CD4-positive, alpha-beta T cell treated with Interleukin-12 subunit alpha and Interleukin-12 subunit beta, for 1 hour (primary cell): ENCODE results near the gene ARFGAP1.

Experiments used
- DNase-seq: peaks from one replicate; pipeline ENCODE4 v3.0.0-alpha.2; 2020

ARFGAP1 gene

DNA sequence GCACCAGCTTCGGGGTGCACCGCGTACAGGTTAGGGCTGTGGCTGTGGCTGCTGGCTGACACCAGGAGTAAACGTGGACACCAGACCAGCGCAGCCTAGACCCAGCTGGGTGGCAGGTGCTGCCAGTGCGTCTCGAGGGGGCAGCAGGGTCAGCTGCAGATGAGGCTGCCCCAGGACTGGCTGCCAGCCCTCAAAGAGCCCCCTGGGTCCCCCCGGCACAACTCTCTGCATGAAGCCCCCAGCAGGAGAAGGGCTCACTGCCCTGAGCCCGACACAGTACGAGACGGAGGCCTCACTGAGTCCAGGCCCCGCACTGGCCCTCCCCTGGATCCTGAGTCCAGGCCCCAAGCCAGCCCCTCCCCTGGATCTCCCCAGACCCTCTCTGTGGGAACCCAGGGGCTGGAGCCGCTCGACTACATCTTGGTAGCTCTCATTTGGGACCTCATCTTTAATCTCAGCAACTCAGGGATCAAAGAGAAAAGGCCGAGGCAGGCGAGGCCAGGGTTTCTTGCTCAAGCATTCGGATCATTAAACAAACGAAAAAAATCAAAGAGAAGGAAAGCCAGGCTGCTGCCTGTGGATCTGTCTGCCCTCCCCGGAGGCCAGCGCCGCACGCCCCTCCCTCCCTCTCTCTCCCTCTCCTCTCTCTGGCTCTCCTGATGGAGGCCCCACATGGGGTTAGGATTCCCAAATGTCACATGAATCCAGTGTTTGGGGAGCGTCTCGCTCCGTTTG is 11.4 kb upstream of the ARFGAP1 start:
- no peak for DNase-seq

DNA sequence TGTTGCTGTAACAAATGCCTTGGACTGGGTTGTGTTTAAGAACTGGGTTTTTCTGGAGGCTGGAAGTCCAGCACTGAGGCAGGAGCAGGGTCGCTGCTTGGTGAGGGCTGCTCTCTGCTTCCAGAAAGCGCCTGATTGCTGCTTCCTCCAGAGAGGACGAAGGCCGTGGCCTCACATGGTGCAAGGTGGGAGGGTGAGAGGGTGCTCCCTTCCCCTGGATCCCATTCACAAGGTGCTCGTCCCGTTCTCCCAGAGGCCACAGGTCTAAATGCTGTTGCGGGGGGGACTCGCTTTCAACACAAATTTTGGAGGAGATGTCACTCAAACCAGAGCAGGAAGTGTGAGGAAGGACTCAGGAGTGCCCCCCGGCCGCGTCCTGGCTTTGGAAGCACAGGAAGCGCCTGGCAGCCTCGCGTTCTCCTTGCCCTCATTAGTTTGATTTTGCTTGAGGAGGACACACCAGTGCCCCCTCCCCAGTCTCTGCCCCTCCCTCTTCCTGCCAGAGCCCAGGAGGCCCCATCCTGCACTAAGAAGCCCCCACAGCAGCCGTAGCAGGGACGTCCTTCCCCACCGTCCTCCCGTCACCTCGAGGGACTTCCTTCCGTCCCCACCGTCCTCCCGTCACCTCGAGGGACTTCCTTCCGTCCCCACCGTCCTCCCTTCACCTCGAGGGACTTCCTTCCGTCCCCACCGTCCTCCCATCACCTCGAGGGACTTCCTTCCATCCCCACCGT is 10.7 kb upstream of the ARFGAP1 start:
- DNase-seq: no peak

DNA sequence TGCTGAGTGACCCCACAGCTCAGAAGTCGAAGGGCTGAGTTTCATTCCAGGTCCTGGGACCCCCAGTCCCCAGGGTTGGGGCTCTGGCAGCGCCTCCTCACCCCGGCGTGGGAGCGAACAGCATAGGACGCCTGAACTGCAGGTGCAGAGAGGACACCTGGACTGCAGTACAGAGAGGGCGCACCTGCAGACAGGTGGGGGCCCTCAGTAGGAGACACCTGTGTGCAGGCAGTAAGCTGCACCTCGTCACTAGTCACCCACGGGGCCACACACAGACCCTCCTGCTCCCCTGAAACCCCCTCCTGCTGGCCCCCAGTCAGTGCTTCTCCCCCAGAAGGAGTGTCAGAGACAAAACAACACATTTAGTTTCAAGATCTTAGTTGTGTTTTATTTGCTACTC is 9.8 kb upstream of the ARFGAP1 start:
- no peak for DNase-seq

DNA sequence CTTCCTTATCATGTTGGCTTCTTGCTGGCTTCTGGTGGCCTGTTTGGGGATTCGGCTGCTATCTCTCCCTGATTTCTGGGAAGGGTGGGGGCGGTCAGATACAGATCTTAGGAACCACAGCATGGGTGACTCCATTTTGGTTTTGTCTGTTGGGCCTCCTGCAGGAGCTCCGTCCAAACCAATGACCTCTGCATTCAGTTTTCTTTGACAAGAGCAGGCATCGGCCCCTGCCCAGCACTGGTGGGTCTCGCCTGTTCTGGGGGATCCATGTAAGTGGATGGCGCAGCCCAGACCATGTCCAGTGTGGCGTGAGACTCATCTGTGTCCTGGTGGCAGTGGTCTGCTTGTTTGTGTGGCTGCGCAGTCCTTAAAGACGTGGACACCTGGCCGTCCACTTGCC is 8.6 kb upstream of the ARFGAP1 start:
- no peak for DNase-seq

DNA sequence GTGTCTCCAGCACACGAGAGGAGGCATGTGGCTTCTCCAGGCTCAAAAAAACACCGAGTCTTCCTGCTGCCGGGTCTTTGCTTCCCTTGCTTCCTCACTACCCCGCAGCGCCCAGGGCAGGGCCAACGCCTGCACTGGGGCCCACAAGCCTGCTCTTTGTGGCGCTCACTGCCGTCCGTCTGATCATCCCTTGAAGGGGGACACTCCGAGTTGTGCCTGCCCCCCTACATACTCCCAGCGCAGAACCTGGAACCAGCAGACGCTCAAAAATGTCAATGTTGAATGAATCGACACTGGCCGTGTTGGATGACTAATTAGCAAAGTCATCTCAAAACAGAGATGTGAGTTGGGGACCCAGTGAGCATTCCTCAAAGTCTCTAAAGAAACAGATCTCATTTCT is 8.1 kb upstream of the ARFGAP1 start:
- no peak for DNase-seq

DNA sequence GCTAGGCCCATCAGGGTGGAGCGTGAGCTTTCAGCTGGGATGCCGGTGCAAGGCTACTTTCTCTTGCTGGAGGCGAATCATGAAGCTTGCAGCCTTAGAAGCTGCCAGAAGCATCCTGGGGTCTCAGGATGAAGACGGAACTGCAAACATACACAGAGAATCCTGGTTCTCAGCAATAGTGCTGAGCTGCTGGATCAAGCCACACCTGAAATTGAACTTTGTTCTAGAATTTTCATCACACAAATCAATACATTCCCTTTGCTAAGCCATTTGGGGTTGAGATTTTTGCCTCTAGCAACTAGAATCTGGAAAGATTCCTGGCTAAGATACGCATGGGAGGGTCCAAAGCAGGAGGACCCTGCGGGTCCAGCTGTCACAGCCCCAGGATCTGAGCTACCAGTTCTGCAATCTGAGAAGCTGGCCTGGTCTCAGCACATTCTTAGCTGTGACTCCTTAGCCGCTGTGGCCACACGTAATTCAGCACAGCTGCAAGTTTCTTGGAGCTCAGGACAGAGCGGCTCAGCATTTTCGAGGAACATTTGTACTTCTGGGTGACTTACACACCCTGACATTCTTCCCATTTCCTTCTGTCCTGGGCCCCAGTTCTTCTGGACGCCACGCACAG is 6.6 kb upstream of the ARFGAP1 start:
- DNase-seq: no peak

DNA sequence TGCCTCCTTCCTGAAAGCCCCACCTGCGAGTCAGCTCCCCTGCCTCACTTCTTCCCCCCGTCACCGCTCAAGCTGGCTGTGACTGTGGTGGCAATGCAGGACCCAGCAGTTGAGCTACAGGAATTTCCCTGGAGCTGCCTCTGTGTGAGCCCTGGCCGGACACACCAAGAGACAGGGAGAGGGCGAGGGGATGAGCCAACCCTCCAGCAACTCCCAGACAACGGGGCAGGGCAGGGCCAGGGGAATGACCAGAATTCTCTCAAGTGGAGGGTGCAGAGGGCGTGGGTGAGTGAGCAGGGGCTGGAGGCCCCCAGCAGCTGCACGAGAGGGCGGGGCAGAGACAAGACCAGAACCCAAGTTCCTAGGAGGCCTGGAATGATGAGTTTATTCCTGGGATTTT is 4.9 kb upstream of the ARFGAP1 start:
- DNase-seq: no peak

DNA sequence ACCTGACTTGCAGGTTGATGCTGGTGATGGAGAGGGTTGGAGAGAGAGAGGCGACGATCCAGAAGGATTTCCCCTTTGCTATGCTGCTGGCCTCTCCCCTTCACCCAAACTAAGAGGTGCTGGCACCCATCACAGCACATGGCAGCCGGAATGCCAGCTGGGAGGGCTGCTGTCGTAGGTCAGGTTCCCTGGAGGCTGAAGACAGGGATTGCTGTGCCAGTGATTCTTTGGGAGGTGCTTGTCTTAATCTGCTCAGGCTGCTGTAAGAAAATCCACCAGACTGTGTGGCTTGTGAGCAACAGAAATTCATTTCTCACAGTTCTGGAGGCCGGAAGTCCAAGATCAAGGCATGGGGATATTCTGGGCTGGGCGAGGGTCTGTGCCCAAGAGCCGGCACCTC is 4.4 kb upstream of the ARFGAP1 start:
- DNase-seq: no peak

DNA sequence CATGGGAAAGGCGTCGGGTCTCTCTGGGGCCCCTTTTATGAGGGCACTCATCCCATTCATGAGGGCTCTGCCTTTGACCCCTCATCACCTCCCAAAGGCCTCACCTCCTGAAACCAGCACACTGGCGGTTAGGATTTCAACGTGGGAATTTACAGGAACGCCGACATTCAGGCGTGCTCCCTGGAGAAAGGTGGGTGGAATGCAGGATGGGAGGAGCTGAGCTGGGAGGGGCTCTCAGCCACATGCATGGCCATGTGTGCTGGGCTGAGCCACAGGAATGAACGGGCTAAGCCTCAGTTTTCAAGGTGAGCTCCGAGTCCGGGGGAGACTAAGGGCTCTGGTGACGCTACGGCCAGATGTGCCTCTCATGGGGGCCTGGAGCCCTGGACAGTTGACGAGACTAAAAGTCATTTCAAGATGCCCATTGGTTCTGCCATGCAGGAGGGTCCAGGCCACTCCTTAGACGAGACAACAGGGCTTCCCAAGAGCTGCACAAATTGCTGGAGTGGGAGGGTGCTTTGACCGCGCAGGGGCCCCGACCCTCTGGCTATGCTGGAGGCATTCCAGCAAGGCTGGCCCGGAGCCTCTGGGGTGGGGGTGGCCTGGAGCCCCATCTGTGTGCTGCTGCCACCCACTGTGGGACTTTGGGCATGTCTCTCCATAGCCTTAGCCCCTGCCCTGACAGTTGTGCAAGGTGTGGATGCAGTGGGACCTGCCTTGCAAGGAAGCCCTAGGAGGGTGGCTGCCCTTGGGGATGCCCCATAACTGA is 3.8 kb upstream of the ARFGAP1 start:
- DNase-seq: no peak

DNA sequence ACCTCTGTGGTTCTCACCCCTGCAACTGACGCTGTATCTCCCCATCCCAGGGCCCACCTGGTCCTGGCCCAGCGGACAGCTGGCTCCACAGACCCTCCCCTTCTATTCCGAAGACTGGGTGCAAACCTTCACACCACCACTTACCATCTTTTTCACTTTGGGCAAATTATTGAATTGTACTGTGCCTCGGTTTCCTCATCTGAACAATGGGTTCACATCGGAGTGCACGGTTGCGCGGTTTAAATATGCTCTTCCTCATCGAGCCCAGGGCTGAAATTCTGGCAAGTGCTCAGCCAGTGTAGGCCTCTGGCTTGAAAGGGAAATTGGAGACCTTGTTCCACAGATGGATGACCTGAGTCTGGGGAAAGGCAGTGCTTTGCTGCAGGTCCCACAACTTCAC is 2.9 kb upstream of the ARFGAP1 start:
- no peak for DNase-seq

DNA sequence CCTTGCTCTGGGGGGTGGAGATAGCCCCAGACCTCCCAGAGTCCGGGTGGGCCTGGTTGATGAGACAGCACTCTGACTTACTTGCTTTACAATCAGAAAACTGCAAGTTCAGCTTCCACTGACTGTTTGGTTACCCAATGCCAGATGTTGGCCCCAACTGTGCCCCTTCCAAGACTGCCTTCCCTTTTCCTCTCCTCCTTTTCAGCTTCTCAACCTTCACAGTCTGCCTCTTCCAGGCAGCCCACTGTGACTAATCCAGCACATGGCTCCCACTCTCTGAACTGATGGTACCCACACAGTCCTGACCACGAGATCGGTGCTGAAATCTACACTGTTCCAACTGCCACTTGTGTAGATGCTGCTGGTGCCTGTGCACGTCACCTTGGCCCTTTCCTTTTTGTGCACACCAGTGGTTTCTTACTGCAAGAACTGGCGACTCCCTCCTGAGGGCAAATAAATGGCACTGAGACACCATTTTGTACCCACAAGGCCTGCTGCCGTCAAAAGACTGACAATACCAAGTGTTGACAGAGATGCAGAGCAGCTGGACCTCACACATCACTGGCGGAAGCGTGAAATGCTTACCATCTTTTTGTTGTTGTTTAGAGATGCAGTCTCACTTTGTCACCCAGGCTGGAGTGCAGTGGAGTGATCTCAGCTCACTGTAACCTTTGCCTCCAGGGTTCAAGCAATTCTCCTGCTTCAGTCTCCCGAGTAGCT is 1.8 kb upstream of the ARFGAP1 start:
- no peak for DNase-seq

DNA sequence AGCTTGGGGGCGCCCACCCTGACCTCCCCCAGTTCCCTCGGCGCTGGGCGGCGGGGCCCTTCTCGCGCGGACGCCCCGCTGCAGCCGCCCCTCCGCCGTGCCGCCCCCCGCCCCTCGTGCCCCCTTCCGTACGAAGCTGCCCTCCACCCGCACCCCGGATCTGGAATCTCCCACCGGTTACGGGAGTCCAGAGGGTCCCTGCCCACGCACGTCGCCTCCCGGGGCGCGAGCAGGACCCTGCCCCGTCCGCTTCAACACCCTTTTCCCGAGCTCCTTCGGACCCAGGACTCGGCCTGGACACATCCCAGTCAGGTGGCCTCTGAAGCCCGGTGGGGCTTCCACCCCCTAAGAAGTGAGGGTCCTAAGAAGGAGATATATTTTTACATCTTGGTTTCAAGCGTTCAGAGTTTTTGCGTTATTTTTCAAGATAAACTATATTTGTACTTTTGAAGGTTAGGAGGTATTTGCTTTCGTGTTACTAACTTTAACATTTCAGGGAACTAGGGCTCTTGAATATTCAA is 506 bp downstream of the ARFGAP1 start:
- DNase-seq: peak; percentile 1

DNA sequence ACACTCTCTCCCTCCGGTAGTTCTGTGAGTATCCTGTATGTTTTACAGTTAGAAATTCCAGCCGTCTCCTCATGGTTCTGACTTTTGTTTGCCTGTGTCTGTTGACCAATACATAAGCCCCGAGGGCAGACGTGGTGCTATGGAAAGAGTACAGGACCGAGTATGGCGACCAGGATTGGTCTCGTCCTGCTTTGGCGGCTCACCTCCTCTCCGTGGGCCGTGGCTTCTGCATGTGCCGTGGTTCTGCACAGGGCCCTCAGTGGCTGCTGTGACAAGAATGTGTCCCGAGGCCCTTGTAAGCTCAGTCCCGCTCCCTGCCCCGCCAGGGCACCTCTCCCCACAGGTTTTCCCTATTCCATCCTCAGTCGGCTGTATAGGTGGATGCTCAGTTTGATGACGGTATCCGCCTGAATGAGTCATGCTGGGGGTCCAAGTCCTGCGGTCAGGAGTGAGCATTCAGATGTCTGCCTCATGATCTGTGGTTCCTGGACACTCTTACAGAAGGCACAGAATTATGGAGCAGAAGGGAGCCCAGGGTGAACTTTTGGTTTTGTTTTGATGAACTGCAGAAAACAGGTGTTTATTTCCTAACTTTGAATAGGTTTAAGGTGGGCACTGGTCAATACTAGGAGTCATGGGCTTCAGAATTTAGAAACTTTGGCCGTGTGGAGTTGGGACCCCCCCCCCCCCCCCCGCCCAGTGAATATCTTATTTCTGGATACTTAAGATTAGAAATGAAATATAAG is 1.2 kb downstream of the ARFGAP1 start:
- DNase-seq: no peak

DNA sequence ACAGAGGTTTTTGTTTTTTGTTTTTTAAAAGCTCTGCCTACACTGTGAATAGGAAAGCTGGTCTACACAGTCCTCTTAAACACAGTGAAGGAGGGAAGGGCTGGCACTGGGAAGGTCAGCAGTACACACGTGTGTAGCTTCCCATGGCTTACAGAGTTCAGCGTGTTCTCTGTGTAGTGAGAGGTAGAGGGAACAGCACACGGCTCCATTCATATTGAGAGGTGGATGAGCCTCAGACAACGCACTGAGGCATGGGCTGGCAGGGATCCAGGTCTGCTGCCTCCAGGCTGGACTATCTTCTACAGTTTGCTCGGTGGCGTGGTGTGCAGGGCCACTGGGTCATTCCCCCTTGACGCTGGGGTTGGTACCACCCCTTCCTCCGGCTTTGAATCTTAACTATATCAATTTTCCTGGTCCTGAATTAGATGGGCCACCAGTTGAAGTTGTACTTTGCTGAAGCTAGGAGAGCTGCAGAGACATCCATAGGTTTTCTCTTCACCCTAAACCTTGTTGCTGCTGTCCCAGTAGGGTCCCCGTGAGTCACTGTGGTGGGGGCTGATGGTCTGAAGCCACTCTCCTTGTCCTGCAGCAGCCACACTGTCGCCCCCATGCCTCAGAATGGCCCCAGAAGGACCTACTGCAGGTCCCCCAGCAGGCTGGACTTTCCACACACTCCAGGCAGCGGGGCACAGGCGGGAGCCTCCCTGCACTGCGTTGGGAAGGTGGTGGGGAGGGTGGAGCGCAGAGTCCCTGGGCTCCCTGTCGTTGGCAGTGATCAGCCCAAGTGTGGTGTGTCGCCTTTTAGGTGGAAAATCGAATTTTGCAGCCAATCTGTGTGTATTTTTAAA is 2.0 kb downstream of the ARFGAP1 start:
- no peak for DNase-seq

DNA sequence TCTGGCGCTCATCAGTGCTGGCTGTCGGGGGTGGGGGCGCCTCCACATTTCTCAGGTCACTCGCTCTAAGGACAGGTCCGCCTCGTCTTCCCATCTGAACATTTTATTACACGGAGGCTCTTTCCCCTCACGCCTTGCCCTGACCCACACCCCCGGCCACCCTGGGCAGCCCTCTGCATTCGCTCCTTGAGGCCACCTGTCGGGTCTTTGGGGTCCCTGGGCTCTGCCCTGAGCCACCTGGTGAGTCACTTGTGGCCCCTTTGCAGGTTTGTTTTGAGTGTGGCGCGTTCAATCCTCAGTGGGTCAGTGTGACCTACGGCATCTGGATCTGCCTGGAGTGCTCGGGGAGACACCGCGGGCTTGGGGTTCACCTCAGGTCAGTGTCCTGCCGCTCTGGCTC is 3.2 kb downstream of the ARFGAP1 start:
- no peak for DNase-seq

DNA sequence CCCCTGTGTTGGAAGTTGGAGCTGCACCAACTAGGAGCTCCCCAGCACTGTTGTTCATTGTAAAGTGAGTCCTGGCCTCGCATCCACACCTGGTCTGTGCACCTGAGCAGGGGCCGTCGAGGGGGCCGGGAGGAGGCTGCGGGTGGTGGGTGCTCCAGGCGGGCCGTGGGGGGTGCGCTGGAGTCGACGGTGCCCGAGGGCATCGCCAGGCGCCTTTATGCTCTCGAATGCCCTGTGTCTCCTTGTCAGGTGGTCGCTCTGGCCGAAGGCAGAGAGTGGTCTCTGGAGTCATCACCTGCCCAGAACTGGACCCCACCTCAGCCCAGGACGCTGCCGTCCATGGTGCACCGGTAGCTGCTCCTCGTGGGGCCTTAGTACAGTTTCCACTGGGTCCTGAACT is 4.3 kb downstream of the ARFGAP1 start:
- DNase-seq: no peak

DNA sequence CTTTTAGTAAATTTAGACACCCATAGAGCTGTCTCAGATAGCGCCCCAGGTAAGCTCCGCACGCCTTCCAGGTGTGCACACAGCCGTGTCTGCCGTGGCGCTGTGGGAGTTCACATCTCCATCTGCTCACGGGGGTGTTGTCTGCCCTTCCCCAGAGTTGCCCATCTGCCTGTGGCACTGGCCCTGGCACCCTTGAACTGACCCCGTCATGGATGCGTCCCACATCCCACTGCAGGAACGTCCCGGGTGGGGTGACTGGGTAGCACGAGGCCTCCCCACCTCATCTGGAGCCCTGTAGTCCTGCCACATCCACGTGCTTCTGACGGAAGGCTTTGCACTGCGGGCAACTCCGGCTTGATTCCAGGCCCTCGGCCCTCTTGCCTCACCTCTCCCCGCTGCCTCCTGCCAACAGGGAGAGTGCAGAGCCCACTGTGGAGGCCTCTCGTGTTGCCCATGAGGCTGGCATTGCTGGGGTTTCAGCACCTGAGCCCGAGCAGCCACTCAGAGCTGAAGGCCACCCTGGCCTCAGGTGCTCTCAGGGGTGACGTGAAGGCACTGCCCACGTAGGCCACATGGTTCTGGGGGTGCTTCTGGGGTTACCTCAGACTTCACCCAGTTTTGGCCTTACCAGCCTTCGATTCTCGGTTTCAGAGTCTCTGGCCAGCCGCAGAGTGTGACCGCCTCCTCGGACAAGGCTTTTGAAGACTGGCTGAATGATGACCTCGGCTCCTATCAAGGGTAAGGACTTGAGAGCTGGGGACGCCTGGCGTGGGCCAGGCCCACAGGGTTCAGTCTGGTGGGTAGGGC is 5.1 kb downstream of the ARFGAP1 start:
- DNase-seq: no peak

DNA sequence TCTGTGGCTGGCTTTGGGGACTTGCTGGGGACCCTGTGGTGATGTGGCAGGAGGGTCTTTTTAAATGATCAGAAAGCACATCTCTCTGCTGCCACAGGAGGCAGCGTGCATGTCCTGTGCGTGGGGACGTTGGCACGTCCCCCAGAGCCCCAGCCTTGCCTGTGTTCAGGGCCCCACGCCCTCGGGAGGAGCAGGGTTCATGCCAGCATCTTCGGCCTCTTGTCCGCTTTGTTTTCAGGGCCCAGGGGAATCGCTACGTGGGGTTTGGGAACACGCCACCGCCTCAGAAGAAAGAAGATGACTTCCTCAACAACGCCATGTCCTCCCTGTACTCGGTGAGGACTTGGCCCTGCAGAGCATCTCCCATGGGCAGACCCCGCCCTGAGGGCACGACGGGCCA is 6.0 kb downstream of the ARFGAP1 start:
- DNase-seq: no peak

DNA sequence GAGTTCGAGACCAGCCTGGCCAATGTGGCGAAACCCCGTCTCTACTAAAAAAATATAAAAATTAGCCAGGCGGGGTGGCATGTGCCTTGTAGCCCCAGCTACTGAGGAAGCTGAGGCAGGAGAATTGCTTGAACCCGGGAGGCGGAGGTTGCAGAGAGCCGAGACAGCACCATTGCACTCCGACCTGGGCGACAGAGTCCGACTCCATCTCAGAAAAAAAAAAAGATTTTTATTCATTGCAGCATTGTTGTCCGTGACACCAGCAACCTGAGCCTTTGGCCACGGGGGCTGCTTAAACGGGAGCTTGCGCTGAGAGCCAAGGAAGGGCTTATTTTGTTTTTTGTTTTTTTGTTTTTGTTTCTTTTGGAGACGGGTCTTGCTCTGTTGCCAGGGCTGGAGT is 7.3 kb downstream of the ARFGAP1 start:
- DNase-seq: no peak

DNA sequence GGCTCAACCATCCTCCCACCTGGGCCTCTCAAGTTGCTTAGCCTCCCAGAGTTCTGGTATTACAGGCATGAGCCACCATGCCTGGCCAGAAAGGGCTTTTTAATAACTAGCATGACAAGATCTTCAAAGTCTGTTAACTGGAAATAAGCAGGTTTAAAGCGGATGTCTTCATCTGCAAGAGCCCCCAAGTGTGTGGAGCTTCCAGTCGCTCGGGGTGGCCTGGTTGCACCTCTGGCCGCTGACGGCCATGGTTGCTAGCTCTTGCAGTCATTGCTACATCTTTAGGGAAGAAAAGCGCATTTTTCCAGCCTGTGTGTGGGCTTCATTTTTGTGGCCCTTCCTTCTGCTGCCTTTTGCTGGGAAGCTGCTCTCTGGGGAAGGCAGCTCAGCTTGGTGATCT is 7.8 kb downstream of the ARFGAP1 start:
- no peak for DNase-seq
